CD14-positive monocyte (primary cell): Measurements from ENCODE around the gene RP9. TPM values are rescaled to one million over a fixed set of nuclear protein-coding genes. Genes with fewer than 3 reads are reported as not detected.

Experiments
- DNase-seq, 3 donors: peaks; one replicate each; pipeline ENCODE4 v3.0.0-alpha.2; 2011 to 2022
- H2AFZ ChIP-seq: 2 replicates; pipeline ENCODE4 v1.6.0; 2012; ENCODE audit warnings: mild to moderate bottlenecking, low read depth, low read length, inconsistent platforms; ENCODE audit not compliant: insufficient read depth, poor library complexity, severe bottlenecking
- H3K27ac ChIP-seq, 2 donors: 1 replicate in 1 of 2; 2 replicates in 1 of 2; pipeline ENCODE4 v1.5.1; 2012 to 2013; ENCODE audit warnings: low read length in 2 of 2, control low read depth in 1 of 2, inconsistent platforms in 1 of 2, low read depth in 1 of 2, mild to moderate bottlenecking in 1 of 2
- H3K27me3 ChIP-seq, 2 donors: one replicate each; pipeline versions ENCODE4 v1.6.0 to v1.6.1; 2011 to 2013; ENCODE audit warnings: low read length in 2 of 2; ENCODE audit not compliant: control insufficient read depth in 2 of 2, insufficient read depth in 2 of 2
- H3K36me3 ChIP-seq, 2 donors: replicated peaks in 1 of 2; 1 replicate in 1 of 2; 2 replicates in 1 of 2; pipeline versions ENCODE4 v1.5.1 to v1.6.1; 2012 to 2013; ENCODE audit warnings: low read length in 2 of 2, control low read depth in 1 of 2, inconsistent platforms in 1 of 2, mild to moderate bottlenecking in 1 of 2; ENCODE audit not compliant: insufficient read depth in 2 of 2, control insufficient read depth in 1 of 2
- H3K4me1 ChIP-seq, 2 donors: 1 replicate in 1 of 2; 2 replicates in 1 of 2; pipeline versions ENCODE4 v1.5.1 to v1.6.1; 2012 to 2013; ENCODE audit warnings: low read length in 2 of 2, control low read depth in 1 of 2, inconsistent platforms in 1 of 2, mild to moderate bottlenecking in 1 of 2, moderate library complexity in 1 of 2; ENCODE audit not compliant: insufficient read depth in 2 of 2, control insufficient read depth in 1 of 2
- H3K4me2 ChIP-seq: replicated peaks from 2 replicates; pipeline ENCODE3; 2012; ENCODE audit warnings: low read length, moderate library complexity, mild to moderate bottlenecking; ENCODE audit not compliant: poor library complexity, severe bottlenecking; ENCODE audit errors: extremely low read depth
- H3K4me3 ChIP-seq, 3 experiments: fragments of 200-600 bp in 1 of 3; sonication (generic) in 1 of 3; replicated peaks in 1 of 3; 1 replicate in 2 of 3; 2 replicates in 1 of 3; pipeline ENCODE4 v1.5.1; 2011 to 2013; ENCODE audit warnings: low read length in 3 of 3, mild to moderate bottlenecking in 3 of 3, control low read depth in 2 of 3, low read depth in 2 of 3, inconsistent platforms in 1 of 3, moderate library complexity in 1 of 3
- H3K79me2 ChIP-seq: 2 replicates; pipeline ENCODE4 v1.6.0; 2012; ENCODE audit warnings: mild to moderate bottlenecking, control low read depth, inconsistent platforms, low read length, moderate library complexity; ENCODE audit not compliant: insufficient read depth
- H3K9ac ChIP-seq: 2 replicates; pipeline ENCODE4 v1.6.0; 2017; ENCODE audit warnings: low read length, mild to moderate bottlenecking; ENCODE audit not compliant: insufficient read depth, poor library complexity, severe bottlenecking
- H3K9me3 ChIP-seq, 2 donors: replicated peaks in 1 of 2; 1 replicate in 1 of 2; 2 replicates in 1 of 2; pipeline versions ENCODE4 v1.5.1 to v1.6.1; 2012 to 2013; ENCODE audit warnings: low read length in 2 of 2, control low read depth in 1 of 2; ENCODE audit not compliant: control insufficient read depth in 1 of 2, insufficient read depth in 1 of 2
- H4K20me1 ChIP-seq: 2 replicates; pipeline ENCODE4 v1.6.0; 2012; ENCODE audit warnings: mild to moderate bottlenecking, low read length, control low read depth, moderate library complexity; ENCODE audit not compliant: insufficient read depth
- H3K27ac Mint-ChIP-seq, 7 donors: one replicate each; pipeline ENCODE4 v1.8.0; 2020; ENCODE audit warnings: mild to moderate bottlenecking in 7 of 7, mixed read lengths in 7 of 7, moderate library complexity in 6 of 7, inconsistent platforms in 2 of 7
- H3K27me3 Mint-ChIP-seq, 3 donors: one replicate each; pipeline ENCODE4 v1.8.0; 2021 to 2022; ENCODE audit warnings: low read depth in 3 of 3, mild to moderate bottlenecking in 3 of 3, mixed read lengths in 3 of 3, moderate library complexity in 3 of 3, inconsistent platforms in 1 of 3
- H3K36me3 Mint-ChIP-seq, 2 donors: one replicate each; pipeline ENCODE4 v1.8.0; 2020; ENCODE audit warnings: mixed read lengths in 2 of 2, inconsistent platforms in 1 of 2, mild to moderate bottlenecking in 1 of 2
- H3K4me1 Mint-ChIP-seq: one replicate; pipeline ENCODE4 v1.8.0; 2020; ENCODE audit warnings: mild to moderate bottlenecking, mixed read lengths
- H3K4me3 Mint-ChIP-seq, 2 donors: one replicate each; pipeline ENCODE4 v1.8.0; 2020; ENCODE audit warnings: mild to moderate bottlenecking in 2 of 2, mixed read lengths in 2 of 2, moderate library complexity in 1 of 2
- H3K9me3 Mint-ChIP-seq, 7 donors: one replicate each; pipeline ENCODE4 v1.8.0; 2020 to 2022; ENCODE audit warnings: mixed read lengths in 7 of 7, mild to moderate bottlenecking in 6 of 7, moderate library complexity in 6 of 7, inconsistent platforms in 2 of 7
- WGBS: methylation state at CpG from one replicate; pipeline ENCODE4 v1.1.5; 2013; ENCODE audit warnings: missing lambda C conversion rate; ENCODE audit not compliant: insufficient coverage; 5-methylcytosine and 5-hydroxymethylcytosine counted together
- intact Hi-C, 2 donors: fragments of 100-400 bp; cut with micrococcal nuclease; formaldehyde crosslinking; loops; one replicate each; pipeline versions ENCODE4 v1.15.0 to v1.15.1; 2023
- polyA minus RNA-seq: library from RNA; depleted of rRNA, polyadenylated mRNA; stranded (reverse); fragments of >200 nt; gene quantifications from 2 replicates; pipeline ENCODE4 v1.2.3, GENCODE V29; 2012
- polyA plus RNA-seq, 3 donors: library from polyadenylated mRNA; depleted of rRNA in 1 of 3; unstranded in 2 of 3; stranded (reverse) in 1 of 3; fragments of 300-500 nt in 2 of 3; fragments of >200 nt in 1 of 3; fragmentation: Illumina TruSeq in 2 of 3; gene quantifications; 1 replicate in 2 of 3; 2 replicates in 1 of 3; pipeline ENCODE4 v1.2.3, GENCODE V29; 2012 to 2021
- total RNA-seq, 12 experiments: library from RNA in 1 of 12; stranded (reverse) in 1 of 12; fragments of 120-200 nt in 1 of 12; gene quantifications; one replicate each; pipeline ENCODE4 v1.2.4 and lab custom pipeline; 2013 to 2026; ENCODE audit warnings: mixed read lengths in 6 of 12, inconsistent platforms in 1 of 12
- TF ChIP-seq, protein P1 (sequence below): fragments of 200-600 bp; IDR thresholded peaks from one replicate; pipeline ENCODE4 v1.8.0; 2022; ENCODE audit warnings: antibody characterized with exemption, mild to moderate bottlenecking

The RP9 gene
- 11.0 TPM for total RNA-seq (2013)
- polyA plus RNA-seq (10 to 100 TPM in 1 of 3 donors, 1 to 10 TPM in 2; 6.5 to 12.7 (median 8.7) TPM), polyA minus RNA-seq (2.9 and 4.1 TPM in 2 replicates), total RNA-seq (lab: John Stamatoyannopoulos, UW) (1.3 to 6.0 (median 2.0) reads per million in 11 experiments)

GRCh38 chr7:33109005-33109757 is at the start of gene RP9:
RP9 (minus strand) TSS chr7:33109404; CDS start chr7:33109372, 32 bp downstream.
- peak within 1 kb of the TSS; percentile 77 for H3K9ac ChIP-seq
- intact Hi-C loops, result loop anchor here in 1 of 2 donors (5.0 kb wide), 1 partner anchor 47 kb away; the partner anchor contains the start of gene NT5C3A
- no peaks in the 10 kb centered on the region for H3K9me3 ChIP-seq
- H3K4me1 ChIP-seq, result peaks cover 22 to 30% of the 10 kb centered on the region in 2 donors
- under 1% methylated on average over 92 of the region's 100 CpGs for WGBS
- Mint-ChIP-seq H3K27me3 (peaks cover 15 to 19% (median 19%) of the 10 kb centered on the region in 3 donors), H3K4me1 (peaks cover 27% of the 10 kb centered on the region), H3K27ac (peak within 1 kb of the TSS; percentile 44 to 86 (median 74)), H3K36me3 (peaks cover 0 to 3% of the 10 kb centered on the region in 2 donors), H3K9me3 (peaks cover 0 to 2% (median 0%) of the 10 kb centered on the region in 7 donors), H3K4me3 (peak within 1 kb of the TSS; percentile 88 to 94)
- peak within 1 kb of the TSS; percentile 91 for H3K4me2 ChIP-seq
- peaks cover 48% of the 10 kb centered on the region for H3K79me2 ChIP-seq
- peak within 1 kb of the TSS in 1 of 2 donors; percentile 73 for H3K27ac ChIP-seq
- H3K36me3 ChIP-seq, result no peaks in the 10 kb centered on the region
- TF ChIP-seq, protein P1, sequence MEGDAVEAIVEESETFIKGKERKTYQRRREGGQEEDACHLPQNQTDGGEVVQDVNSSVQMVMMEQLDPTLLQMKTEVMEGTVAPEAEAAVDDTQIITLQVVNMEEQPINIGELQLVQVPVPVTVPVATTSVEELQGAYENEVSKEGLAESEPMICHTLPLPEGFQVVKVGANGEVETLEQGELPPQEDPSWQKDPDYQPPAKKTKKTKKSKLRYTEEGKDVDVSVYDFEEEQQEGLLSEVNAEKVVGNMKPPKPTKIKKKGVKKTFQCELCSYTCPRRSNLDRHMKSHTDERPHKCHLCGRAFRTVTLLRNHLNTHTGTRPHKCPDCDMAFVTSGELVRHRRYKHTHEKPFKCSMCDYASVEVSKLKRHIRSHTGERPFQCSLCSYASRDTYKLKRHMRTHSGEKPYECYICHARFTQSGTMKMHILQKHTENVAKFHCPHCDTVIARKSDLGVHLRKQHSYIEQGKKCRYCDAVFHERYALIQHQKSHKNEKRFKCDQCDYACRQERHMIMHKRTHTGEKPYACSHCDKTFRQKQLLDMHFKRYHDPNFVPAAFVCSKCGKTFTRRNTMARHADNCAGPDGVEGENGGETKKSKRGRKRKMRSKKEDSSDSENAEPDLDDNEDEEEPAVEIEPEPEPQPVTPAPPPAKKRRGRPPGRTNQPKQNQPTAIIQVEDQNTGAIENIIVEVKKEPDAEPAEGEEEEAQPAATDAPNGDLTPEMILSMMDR, result peak; percentile 77
- H2AFZ ChIP-seq, result peak within 1 kb of the TSS; percentile 97
- DNase-seq, result peak; percentile 40 to 70 (median 60)
- H3K4me3 ChIP-seq, result peak within 1 kb of the TSS; percentile 50 to 88 (median 82)
- peaks cover 7 to 8% of the 10 kb centered on the region in 2 donors for H3K27me3 ChIP-seq
- peaks cover 39% of the 10 kb centered on the region for H4K20me1 ChIP-seq

DNA sequence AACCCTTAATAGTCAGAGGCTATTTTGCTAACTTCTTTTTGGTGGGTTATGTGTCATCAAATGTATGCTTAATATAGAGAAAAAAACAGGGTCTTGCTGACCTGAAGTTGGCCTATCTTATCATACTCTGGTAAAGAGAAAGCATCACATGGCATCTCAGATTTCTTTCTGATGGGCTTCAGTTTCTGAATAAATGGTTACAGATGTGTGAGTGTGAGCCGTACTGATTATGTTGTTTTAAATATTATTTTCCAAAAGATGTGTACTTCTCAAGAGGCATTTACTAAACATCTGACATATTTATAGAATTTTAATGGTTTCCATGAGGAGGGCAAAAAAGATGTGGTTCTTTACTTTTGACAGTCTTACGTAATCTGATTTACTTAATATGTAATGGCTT is 48.6 kb upstream of the RP9 start:
- H3K27ac ChIP-seq, result no peak overlapping the region
- Mint-ChIP-seq H3K9me3 (peaks cover 0 to 5% (median 2%) of the 10 kb centered on the region in 7 donors), H3K4me3 (no peak overlapping the region), H3K36me3 (peaks cover 3 to 6% of the 10 kb centered on the region in 2 donors), H3K27ac (no peak overlapping the region), H3K27me3 (no peaks in the 10 kb centered on the region), H3K4me1 (no peaks in the 10 kb centered on the region)
- H3K4me2 ChIP-seq, result no peak overlapping the region
- H3K36me3 ChIP-seq, result no peaks in the 10 kb centered on the region
- peaks cover 0 to 3% of the 10 kb centered on the region in 2 donors for H3K9me3 ChIP-seq
- H4K20me1 ChIP-seq, result no peaks in the 10 kb centered on the region
- no peaks in the 10 kb centered on the region for H3K79me2 ChIP-seq
- H2AFZ ChIP-seq, result no peak overlapping the region
- DNase-seq, result no peak
- no peak overlapping the region for H3K9ac ChIP-seq
- no peaks in the 10 kb centered on the region for H3K27me3 ChIP-seq
- no peaks in the 10 kb centered on the region for H3K4me1 ChIP-seq
- intact Hi-C loops, result no loop called here
- TF ChIP-seq, protein P1, result no peak
- no CpG with 5 or more reads among the region's 2 CpGs for WGBS
- no peak overlapping the region for H3K4me3 ChIP-seq
